HUES64 (cell line): ENCODE results near the gene DACT2.
"Not testable (repeated sequence)": the region's sequence is repeated elsewhere in the genome, so short reads cannot be mapped to it uniquely, and the experiment has no call there.

Experiments used
- H3K27ac ChIP-seq: 2 replicates; pipeline ENCODE4 v1.7.0; 2013; ENCODE audit warnings: low read depth, low read length, inconsistent platforms
- H3K27me3 ChIP-seq: 2 replicates; pipeline ENCODE4 v1.6.1; 2013; ENCODE audit warnings: mild to moderate bottlenecking, low read length; ENCODE audit not compliant: insufficient read depth
- H3K36me3 ChIP-seq: 2 replicates; pipeline ENCODE4 v1.6.1; 2013; ENCODE audit warnings: mild to moderate bottlenecking, low read length; ENCODE audit not compliant: insufficient read depth
- H3K4me1 ChIP-seq: 2 replicates; pipeline ENCODE4 v1.6.1; 2013; ENCODE audit warnings: mild to moderate bottlenecking, low read length, moderate library complexity; ENCODE audit not compliant: insufficient read depth
- H3K4me3 ChIP-seq: 2 replicates; pipeline ENCODE4 v1.5.1; 2013; ENCODE audit warnings: mild to moderate bottlenecking, low read length, moderate library complexity
- H3K9ac ChIP-seq: 2 replicates; pipeline ENCODE4 v1.6.1; 2013; ENCODE audit warnings: mild to moderate bottlenecking, low read depth, low read length
- H3K9me3 ChIP-seq: 2 replicates; pipeline ENCODE4 v1.6.1; 2013; ENCODE audit warnings: low read depth, low read length; ENCODE audit not compliant: insufficient read depth
- WGBS: fragments of 150-250, 120-280 bp; methylation state at CpG from one replicate; pipeline ENCODE4 v1.1.7; 2013; ENCODE audit warnings: missing lambda C conversion rate; 5-methylcytosine and 5-hydroxymethylcytosine counted together

DACT2 gene

DNA sequence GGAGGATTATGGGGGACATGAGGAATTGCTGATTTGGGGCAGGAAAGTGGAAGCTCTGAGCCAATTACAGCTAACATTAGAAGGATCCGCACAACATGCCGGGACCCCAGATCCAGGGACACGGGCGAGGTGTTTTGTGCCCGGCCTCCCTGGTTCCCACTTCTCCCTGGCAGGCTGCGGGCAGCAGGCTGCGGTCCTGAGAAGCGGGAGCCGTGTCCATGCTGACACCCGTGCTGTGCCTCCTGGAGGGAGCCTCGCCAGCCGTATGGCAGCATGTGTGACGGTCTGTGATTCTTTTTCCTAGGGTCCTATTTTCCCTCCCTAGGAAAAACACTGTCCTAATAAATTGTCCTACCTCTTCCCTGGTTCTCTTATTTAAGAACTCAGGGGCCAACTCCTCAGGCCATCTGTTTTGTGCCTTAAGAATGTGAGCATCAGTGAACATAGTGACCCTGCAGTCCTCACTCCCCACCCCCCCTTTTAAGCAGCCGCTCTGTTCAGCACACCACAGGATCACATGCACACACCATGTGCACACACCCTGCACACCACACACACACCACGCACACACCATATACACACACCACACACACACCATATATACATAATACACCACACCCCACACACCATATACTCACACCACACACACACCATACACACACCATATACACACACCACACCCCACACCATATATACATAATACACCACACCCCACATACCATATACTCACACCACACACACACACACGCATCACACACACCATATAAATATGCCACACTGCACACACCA, 49.9 kb downstream of the DACT2 start:
- H3K9me3 ChIP-seq: no peaks in the 10 kb centered on the region
- H3K27me3 ChIP-seq: no peaks in the 10 kb centered on the region
- no peak overlapping the region for H3K4me3 ChIP-seq
- peaks cover 12% of the 10 kb centered on the region for H3K4me1 ChIP-seq
- H3K9ac ChIP-seq: no peak overlapping the region
- 94% methylated on average over 16 of the region's 16 CpGs for WGBS
- no peak overlapping the region for H3K27ac ChIP-seq
- no peaks in the 10 kb centered on the region for H3K36me3 ChIP-seq

DNA sequence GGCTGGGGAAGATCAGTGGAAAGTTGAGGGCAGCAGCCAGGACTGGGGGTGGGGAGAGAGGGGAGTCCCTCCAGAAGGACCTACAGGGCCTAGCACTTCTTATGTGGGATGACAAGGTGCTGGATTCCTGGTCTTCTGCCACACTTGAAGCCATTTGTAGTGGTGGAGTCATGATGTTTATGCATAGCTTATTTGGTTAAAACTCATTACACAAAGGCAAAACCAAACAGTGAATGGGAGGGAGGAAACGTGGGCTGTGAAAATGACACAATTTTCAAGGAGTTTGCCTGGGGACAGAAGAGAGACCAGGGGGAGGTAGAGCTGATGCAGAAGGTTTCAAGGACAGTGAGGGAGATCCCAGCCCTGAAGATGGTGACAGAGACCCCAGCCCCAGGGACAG, 50.8 kb downstream of the DACT2 start:
- Histone ChIP-seq H3K4me3 (no peak overlapping the region), H3K4me1 (peaks cover 12% of the 10 kb centered on the region), H3K27me3 (no peaks in the 10 kb centered on the region), H3K9me3 (no peaks in the 10 kb centered on the region), H3K9ac (no peak overlapping the region), H3K27ac (no peak overlapping the region), H3K36me3 (no peaks in the 10 kb centered on the region)
- WGBS: 72% methylated on average over 1 of the region's 1 CpG

DNA sequence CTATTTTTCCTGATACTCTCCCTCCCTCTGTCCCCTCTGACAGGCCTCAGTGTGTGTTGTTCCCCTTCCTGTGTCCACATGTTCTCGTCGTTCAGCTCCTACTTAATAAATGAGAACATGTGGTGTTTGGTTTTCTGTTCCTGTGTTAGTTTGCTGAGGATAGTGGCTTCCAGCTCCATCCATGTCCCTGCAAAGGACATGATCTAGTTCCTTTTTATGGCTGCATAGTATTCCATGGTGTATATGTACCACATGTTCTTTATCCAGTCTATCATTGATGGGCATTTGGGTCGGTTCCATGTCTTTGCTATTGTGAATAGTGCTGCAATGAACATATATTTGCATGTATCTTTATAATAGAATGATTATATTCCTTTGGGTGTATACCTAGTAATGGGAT, 51.8 kb downstream of the DACT2 start:
- not testable (repeated sequence) for H3K27me3 ChIP-seq, H3K36me3 ChIP-seq, H3K27ac ChIP-seq, H3K4me1 ChIP-seq, H3K4me3 ChIP-seq, H3K9ac ChIP-seq, H3K9me3 ChIP-seq
- WGBS: 100% methylated on average over 3 of the region's 3 CpGs

DNA sequence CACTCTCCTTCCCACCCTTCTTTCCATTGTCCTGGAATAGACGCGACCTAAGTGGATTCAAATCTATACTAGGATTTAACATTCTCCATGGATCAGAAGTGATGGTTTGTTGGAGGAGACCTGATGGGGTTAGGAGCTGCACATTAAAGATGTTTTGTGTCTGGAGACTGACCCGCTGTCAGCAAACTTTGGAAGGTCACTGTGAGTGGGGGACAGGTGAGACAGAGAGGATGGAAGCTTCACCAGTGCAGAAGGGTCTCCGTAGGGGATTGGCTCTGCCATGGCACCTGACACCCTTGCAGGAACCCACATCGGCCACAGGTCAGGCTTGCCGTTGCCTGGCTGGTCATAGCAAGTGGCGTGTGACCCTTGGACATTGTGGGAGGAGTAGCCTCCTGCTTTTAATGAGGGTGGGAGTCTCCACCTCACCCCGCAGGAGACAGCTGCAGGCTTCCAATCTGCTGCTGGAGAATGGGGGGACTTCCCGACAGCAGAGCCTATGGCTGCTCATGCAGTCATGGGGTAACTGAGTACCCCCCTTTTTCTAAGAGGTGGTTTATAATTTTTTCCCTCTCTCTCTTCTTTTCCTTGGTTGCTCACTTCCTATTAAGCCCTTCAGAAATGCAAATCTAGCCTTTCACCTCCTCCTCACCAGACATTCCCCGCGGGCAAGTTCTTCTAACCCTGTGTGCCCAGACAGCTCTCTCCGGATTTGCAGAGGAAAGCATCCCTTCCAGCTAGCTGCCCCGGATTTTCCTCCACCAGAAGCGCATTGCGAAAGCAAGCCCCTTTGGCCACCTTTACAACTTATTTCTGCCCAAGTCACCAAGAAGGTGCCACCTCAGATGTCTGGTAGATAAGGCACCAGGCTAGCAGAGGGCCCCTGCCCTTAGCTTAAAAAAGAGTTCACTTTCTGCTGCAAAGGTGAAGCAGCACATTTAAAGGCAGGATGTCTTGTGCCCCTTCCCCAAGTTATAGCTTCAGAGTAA, 53.5 kb downstream of the DACT2 start:
- Histone ChIP-seq H3K9ac (no peak overlapping the region), H3K27ac (no peak overlapping the region), H3K36me3 (no peaks in the 10 kb centered on the region), H3K4me1 (no peaks in the 10 kb centered on the region), H3K4me3 (no peak overlapping the region), H3K27me3 (no peaks in the 10 kb centered on the region), H3K9me3 (no peaks in the 10 kb centered on the region)
- WGBS: 75% methylated on average over 15 of the region's 15 CpGs

DNA sequence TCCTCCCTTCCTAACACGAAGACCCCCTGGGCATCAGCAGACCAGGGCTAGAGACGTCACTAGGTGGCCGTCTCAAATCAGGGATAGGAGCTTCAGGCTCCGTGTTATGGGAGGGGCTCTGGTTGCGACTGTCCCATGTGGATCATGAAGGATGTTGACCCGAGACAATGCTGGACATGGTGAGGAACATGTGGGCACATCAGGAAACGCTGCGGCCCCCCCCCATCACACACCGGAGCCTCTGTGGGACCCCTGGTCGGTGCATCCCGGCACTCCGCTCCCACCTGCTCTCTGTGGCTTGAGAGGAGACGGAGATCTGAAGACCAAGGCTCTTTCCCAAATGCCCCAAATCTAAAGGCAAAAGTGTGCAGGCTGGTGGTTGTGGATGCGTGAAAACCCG, 54.2 kb downstream of the DACT2 start:
- no peak overlapping the region for H3K27ac ChIP-seq
- no peaks in the 10 kb centered on the region for H3K9me3 ChIP-seq
- H3K36me3 ChIP-seq: no peaks in the 10 kb centered on the region
- no peaks in the 10 kb centered on the region for H3K4me1 ChIP-seq
- no peak overlapping the region for H3K4me3 ChIP-seq
- 89% methylated on average over 15 of the region's 15 CpGs for WGBS
- H3K27me3 ChIP-seq: no peaks in the 10 kb centered on the region
- no peak overlapping the region for H3K9ac ChIP-seq

DNA sequence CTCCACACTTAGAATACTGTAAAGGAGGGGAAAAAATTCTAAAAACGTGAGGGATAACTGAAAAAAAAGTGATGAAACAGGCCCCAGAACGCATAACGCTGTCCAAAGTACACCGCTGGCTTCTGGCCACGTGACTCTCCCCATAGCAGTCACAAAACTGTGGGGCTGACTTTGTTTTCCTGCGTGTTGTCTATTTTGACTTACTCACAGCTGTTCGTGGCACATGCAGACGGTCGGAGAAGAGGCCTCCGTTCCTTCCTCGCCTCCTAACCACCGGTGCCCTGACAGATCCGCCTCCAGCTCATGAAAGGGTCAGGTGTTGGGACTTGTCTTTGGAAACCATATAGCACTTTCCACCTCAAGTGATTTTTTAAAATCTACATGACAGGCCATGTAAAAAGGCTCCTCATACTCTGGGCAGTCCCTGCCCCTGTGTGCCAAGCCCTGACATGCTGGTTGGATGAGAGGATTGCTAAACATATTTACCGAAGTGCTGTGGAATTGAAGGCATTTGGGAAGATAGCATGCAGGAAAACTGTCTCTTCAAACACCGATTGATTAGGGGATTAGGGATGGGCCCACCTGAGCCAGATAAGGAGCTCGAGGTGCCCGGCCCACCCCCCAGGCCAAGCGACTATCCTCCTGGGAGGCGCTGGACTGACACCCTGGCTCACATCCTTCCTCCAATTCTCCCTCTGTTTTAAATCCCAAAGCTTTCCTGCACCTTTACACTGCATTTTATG, 54.8 kb downstream of the DACT2 start:
- no peaks in the 10 kb centered on the region for H3K27me3 ChIP-seq
- H3K27ac ChIP-seq: no peak overlapping the region
- WGBS: 83% methylated on average over 19 of the region's 19 CpGs
- H3K9me3 ChIP-seq: no peaks in the 10 kb centered on the region
- no peaks in the 10 kb centered on the region for H3K4me1 ChIP-seq
- H3K4me3 ChIP-seq: no peak overlapping the region
- H3K36me3 ChIP-seq: no peaks in the 10 kb centered on the region
- H3K9ac ChIP-seq: no peak overlapping the region

DNA sequence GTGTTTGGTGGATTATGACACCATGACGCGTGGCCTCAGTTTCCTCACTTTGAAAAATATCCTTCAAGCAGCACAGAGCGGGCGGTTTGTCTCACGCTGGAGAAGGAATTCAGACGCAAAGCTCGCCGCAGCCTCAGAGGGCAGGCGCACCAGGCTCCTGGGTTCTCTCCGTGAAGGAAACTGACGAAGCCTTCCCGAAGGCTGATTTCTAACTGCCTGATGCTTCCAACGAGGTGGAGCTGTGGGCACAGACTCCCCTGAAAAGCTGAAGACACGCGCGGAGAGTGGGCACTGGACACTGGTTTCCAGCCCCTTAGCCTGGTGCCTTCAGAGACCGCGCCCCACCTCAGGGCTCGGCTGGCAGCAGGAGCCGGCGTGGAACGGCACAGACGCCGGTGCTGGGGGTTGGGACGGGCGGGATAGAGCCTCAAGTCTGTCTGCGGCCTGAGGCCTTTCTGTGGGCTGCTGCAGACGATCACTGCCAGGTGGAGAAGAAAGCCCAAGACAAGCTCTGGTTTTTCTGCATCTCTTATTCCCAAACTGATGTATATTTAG, 56.1 kb downstream of the DACT2 start:
- Histone ChIP-seq H3K36me3 (no peaks in the 10 kb centered on the region), H3K9me3 (no peaks in the 10 kb centered on the region), H3K27ac (no peak overlapping the region), H3K27me3 (no peaks in the 10 kb centered on the region), H3K4me1 (no peaks in the 10 kb centered on the region), H3K4me3 (no peak overlapping the region), H3K9ac (no peak overlapping the region)
- WGBS: 92% methylated on average over 28 of the region's 28 CpGs

DNA sequence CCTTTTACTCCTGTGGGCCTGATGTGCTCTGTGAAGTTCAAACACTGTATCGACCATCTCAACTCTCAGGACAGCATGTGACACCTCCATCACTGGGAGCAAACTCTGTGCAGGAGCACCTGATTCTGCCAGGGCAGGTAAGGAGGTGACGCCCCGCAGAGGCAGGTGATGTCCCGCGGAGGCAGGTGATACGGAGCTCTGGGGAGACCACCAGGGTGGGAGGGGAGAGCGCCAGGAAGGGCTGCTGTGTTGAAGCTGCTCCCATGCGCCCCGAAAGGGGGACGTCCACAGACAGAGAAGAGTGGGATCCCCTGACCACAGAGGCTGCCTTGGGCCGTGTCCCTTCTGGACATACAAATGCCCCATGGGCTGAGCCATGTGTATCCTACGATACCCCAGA, 58.3 kb downstream of the DACT2 start:
- no peaks in the 10 kb centered on the region for H3K9me3 ChIP-seq
- H3K27me3 ChIP-seq: no peaks in the 10 kb centered on the region
- no peak overlapping the region for H3K9ac ChIP-seq
- H3K4me3 ChIP-seq: no peak overlapping the region
- no peaks in the 10 kb centered on the region for H3K4me1 ChIP-seq
- H3K36me3 ChIP-seq: no peaks in the 10 kb centered on the region
- WGBS: 94% methylated on average over 12 of the region's 12 CpGs
- no peak overlapping the region for H3K27ac ChIP-seq

DNA sequence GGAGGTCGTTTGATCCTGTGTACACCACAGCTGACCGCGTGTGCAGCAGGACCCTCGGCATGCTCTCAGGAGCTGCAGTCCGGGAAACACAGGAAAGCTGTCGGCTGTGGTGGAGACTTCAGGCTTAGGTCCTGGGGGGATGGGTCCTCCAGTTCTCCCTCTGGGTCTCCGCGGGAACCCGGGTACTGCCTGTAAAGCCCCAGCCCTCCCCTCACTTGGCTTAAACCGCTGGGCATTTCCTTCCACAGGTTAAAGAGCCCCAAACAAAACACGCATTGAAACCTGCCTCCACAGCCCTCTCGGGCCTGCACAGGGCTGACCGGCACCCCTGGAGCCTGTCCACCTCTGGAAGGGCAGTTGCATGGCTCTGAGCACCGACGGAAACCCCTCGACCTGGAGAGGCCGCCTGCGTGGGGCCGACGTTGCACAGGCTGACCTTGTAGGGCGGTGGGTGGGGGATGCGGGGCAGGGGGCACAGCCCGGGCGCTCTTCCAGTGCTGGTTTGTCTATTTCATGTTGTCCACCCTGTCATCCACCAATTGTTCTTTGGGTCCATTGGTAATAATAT, 59.1 kb downstream of the DACT2 start:
- Histone ChIP-seq H3K27ac (no peak overlapping the region), H3K27me3 (no peaks in the 10 kb centered on the region), H3K36me3 (no peaks in the 10 kb centered on the region), H3K9ac (no peak overlapping the region), H3K4me1 (no peaks in the 10 kb centered on the region), H3K9me3 (no peaks in the 10 kb centered on the region), H3K4me3 (no peak overlapping the region)
- 91% methylated on average over 24 of the region's 24 CpGs for WGBS

DNA sequence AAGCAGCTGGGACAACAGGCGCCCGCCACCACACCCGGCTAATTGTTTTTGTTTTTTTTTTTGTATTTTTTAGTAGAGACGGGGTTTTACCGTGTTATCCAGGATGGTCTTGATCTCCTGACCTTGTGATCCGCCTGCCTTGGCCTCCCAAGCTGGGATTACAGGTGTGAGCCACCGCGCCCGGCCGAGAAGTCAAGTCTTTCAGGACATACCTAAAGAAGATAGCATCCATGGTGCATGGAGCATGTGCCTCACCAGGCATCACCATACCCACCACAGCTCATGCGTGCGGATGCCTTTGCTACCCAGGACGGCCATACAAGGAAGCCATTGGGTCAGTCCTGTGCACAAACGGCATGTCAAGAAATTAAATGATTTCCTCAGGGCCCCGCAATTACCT, 60.8 kb downstream of the DACT2 start:
- no peaks in the 10 kb centered on the region for H3K4me1 ChIP-seq
- H3K36me3 ChIP-seq: no peaks in the 10 kb centered on the region
- no peak overlapping the region for H3K4me3 ChIP-seq
- no peak overlapping the region for H3K9ac ChIP-seq
- no peaks in the 10 kb centered on the region for H3K27me3 ChIP-seq
- no peaks in the 10 kb centered on the region for H3K9me3 ChIP-seq
- H3K27ac ChIP-seq: no peak overlapping the region
- WGBS: 93% methylated on average over 15 of the region's 15 CpGs
